HG02973 (cell line): ENCODE measurements around the gene NSFL1C.
"Not testable (repeated sequence)": the region's sequence is repeated elsewhere in the genome, so short reads cannot be mapped to it uniquely, and the experiment has no call there.

Experiments used
- ATAC-seq: cut with Tn5 transposase; IDR thresholded peaks from one replicate; pipeline ENCODE4 v1.9.1; 2021; ENCODE audit warnings: moderate library complexity; ENCODE audit not compliant: unreplicated experiment

Gene NSFL1C

DNA sequence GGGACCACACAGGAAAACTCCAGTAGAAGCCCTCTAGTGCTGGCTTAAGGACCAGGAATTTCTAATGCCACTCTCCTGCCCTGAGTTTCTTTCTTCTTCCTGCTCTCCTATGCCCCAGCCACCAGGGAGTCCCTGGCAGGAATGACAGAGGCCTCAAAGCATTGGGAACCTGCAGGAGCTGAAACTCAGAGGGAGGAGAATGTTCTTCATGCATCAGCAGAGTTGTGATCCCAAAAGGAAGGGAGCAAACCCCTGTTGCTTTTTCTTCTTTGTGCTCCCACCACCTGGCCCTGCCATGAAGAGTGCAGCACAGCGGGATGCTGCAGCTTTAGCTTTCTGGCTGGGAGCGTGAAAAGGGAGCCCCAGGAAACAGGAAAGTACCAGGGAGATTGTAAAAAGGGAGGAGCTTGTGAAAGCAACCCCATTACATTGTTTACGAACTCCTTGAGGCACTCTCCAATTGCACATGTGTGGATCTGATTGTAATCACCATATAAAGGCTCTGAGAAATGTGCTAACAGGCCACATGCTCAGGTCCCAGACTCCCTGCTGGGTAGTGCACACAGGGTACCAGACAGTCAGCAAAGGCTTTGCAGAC lies 39.1 kb downstream of the NSFL1C start:
- ATAC-seq, result no peak

DNA sequence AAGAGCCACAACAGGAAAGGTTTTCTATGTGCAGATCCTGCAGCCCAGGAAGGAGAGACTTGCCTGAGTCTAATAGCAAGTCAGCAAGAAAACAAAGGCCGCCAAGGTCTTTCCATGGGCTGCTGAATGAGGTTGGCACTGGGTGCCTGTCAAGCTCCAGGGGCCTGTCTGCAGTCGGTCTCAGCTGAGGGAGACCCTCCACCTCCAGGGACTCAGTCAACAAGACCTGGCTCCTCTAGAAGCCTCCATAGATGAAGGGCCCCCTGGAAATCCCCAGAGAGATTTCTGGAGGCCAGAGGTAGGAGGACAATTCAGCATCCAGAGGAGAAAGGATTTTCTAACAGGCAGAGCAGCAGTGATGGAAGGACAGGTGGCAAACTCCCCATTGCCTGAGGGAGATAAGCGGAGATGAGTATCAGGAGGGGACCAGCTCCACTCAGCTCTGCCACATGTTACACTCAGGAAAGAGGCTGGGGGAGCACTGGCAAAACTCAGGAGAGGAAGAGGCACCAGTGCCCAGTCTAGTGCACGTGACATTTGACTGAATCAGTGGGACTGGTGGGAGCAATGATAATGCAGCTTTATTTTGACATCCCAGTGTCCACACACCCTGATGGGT lies 40.3 kb downstream of the NSFL1C start:
- no peak for ATAC-seq

DNA sequence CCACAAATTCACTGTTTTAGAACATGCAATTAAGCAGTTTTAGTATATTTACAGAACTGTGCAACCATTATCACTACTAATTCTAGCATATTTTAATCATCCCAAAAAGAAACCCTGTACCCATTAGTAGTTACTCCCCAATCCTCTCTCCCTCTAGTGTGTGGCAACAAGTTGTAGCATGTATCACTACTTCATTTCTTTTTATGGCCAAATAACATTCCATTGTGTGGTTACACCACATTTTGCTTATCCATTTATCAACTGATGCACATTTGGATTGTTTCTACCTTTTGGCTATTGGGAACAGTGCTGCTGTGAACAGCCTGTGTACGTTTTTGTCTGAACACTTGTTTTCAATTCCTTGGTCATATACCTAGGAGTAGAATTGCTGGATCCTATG lies 42.3 kb downstream of the NSFL1C start:
- ATAC-seq, result no peak

DNA sequence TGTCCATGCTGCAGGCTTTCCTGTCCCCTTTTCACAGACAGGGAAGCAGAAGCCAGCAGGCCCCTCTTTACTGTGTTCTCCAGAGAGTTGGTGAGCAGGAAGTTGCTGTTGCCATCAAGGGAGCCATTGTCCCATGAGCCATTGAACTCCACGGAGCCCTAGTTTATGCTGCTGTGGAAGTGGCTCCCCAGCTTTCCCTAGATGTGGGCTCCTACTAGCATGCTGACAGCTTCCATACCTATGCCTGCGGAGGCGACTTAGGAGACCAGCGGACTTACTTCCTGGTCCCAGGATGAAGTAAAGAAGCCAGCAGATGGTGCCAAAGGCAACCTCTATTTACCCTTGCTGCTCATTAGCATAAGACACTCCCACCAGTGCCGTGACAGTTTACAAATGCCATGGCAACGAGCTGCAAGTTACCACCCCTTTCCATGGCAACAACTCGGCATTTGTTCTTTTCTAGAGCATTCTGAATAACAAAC lies 43.0 kb downstream of the NSFL1C start:
- no peak for ATAC-seq

DNA sequence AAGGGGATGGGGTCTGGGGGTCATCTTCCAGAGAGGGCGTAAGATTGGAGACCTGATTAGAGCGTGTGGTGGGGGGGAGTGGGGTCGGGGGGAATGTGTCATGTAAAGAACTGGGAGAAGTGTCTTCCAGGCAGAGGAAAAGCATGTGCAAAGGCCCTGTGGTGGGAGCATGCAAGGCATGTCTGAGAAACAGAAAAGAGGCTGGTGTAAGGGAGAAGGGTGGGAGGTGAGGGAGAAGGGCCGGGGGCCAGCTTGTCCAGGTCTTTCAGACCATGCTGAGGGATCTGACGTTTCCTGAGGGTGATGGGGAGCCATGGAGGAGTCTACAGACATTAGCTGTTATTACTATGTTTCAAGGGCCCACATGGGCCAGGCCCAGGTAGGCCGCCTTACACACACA lies 43.4 kb downstream of the NSFL1C start:
- no peak for ATAC-seq

DNA sequence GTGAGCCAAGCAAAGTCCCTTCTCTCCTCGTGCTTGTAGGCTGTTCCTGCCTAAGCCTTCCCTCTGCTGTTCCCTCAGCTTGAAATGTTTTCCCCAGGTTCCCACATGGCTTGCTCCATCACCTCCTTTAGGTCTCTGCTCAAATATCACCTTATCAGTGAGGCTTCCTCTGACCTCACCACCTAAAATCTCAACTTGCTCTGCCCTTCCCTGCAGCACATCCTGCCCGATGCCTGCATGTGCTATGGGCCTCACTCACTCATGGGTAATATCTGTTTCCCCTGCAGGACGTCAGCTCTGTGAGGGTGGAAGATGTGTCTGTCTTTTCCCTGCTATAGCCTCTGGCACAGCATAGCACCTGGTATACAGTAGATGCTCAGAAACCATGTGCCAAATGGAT lies 43.9 kb downstream of the NSFL1C start:
- ATAC-seq, result no peak

DNA sequence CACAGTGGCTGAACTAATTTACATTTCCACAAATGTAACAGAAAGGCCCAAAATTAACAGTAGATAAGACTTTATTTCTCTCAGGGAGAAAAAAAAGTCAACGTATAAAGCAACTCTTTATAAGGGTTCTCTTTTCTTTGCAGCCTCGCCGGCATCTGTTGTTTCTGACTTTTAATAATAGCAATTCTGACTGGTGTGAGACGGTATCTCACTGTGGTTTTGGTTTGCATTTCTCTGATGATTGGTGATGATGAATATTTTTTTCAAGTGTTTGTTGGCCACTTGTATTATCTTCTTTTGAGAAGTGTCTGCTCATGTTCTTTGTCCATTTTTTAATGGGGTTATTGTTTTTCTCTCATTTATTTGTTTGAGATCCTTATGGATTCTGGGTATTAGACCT lies 46.6 kb downstream of the NSFL1C start:
- no peak for ATAC-seq

DNA sequence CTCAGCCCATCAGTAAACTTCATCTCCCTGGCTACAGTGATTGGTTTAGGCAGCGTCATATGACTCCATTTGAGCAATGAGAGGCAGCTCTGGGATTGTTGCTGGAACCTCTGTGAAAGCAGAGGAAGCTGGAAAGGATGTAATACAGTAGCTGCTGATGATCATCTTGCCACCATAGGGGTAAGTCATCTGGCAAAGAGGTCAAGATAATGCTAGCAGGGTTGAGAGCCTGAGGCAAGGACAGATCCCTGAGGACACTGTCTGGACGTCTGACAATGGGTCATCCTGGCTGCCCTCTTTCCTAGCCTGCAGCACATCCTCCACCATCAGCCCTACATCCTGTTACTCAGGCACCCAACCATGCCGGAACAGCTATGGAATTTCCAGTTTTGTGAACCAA lies 48.3 kb downstream of the NSFL1C start:
- no peak for ATAC-seq

DNA sequence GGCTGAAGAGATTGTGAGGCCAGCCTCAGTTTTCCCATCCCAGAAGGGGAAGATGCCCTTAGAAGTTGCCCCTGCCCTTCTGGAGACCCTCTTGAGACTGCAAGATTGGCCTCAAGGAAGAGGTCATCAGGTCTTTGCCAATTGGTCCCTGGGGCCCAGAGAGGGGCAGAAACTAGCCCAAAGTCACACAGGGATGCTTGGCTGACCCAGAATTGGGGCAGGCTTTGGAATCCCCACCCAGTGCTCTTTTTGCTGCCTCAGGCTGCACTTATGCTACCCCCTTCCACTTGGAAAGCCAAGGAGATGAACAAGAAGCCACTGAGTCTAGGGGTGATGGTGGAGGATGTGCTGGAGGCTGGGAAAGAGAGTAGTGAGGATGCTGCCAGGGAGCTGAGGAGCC lies 48.9 kb downstream of the NSFL1C start:
- ATAC-seq, result no peak

DNA sequence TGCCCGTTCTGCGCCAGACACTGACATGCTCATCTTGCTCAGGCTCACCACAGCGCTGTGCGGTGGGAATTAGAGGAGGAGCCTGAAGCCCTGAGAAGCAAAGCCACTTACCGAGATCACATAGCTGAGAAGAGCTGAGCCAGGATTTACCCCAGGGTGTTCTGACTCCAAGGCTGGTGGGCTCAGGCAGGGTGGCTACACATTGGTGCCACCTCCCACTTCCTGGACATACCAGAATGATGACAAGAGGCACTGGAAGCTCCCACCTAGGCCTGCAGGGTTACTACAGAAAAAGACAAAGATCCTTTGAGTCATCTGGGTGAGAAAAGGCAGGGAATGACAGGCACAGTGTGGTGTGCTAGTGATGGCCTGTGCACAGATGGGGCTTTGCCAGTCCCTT lies 49.4 kb downstream of the NSFL1C start:
- no peak for ATAC-seq

DNA sequence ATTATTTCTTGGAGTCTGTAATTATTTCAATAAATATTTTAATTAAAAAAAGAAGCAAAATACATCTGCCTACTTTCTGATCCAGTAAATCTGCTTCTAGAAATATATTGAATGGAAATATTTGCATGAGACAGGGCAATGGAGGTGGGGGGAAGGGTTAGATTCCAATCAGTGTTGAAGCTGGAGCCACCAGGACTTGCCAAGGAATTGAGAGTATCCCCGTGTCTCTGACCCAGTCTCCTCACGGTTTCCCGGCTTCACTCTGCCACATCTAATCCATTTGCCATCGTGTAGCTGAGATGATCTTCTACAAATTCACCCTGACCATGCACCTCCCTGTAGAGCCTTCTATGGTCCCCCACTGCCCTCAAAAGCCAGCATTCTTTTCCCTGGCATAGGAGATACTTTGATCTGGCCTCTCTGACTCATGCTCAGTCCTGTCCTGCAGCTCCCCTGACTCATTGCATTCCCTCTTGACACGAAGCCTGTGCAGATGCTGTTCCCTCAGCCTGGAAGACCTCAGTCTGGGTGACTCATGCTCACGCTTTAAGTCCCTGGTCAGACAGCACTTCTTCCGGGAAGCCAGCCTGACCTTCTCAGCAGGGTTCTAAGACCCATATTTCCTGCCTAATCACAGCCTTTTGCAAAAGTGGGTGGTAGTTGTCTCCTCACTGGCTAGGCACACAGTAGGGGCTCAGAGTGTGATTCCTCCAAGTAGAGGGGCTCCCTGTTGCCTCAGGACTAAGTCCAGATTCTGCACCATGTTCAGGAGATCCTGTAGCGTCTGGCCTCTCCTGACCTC lies 50.8 kb downstream of the NSFL1C start:
- ATAC-seq, result no peak

DNA sequence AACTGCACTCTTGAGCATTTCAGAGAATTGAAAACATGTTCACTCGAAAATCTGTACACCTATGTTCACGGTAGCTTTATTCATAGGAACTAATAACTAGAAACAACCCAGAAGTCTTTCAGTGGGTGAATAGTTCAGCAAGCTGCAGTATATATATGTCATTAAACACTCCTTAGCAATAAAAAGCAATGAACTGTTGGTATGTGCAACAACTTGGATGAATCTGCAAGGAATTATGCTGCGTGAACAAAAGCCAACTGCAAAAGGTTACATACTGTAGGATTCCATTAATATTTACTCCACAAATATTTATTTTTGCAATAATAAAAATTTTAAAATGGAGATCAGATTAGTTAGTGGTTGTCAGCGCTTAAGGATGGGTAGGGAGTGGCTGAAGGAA lies 51.7 kb downstream of the NSFL1C start:
- ATAC-seq, result no peak

DNA sequence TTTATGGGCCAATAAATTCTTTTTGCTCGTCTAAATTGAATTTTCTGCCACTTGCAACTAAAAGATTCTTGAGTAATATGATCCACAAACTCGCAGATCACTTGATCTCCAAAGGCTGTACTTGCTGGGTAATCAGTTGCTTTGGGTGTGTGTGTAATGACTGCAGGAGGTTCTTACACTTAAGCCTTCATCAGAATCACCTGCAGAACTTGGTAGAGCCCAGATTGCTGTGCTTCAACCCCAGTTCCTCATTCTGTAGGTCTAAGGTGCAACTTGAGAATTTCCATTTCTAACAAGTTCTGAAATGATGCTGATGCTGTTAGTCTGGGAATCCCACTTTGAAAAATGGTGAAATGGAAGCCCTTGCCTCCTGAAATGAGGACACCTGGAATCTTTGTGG lies 60.8 kb downstream of the NSFL1C start:
- ATAC-seq, result no peak

DNA sequence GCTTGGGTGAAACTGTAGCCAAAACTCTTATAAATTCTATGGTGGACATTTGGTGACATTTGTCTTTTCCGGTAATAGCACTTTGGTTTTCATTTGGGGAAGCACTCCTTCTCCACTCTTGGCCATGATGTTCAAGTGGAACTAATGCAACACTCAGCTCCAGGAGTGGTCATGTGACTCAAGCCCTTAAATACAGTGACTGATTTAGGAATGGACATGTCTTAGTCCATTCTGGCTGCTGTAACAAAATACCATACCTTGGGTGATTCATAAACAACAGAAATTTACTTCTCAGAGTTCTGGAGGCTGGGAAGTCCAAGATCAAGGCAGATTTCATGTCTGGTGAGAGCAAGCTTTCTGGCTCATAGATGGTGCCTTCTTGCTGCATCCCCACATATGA lies 63.0 kb downstream of the NSFL1C start:
- no peak for ATAC-seq

DNA sequence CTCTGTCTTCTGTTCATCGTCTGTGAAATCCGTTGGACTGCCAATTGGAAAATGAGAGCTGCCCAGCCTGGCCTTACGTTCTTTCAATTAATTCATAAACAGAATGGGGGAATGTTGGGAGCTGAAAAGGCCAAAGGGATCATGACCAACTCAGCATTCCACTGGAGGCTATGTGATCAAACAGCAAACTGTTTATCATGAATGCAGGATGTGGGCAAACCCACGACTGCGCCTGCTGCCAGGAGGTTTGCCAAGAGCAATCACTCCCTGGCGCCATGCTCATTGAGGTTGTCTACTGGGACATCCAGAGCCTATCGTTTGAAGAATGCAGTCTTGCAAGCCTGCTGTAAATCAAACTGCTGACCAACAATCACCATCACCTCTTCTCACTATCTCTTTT lies 64.5 kb downstream of the NSFL1C start:
- ATAC-seq, result no peak

DNA sequence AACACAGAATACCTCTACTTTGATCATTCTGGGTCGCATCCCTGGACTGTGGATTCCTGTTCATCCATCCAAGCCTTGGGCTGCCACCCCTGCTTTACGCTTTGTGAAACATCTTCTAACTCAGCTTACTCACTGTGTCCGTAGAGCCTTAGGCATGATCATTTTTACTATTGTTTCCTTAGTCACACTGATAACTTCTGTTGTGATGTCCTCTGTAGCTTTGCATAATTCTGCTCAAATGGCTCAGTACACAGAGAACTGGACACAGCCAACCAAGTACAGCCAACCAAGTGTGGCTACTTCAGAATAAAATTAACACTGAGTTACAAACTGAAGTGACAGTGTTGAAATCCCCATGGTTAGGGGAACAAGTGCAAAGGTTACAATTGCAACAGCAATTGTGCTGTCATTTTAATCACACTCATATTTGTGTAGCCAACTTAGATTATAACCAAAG lies 65.2 kb downstream of the NSFL1C start:
- no peak for ATAC-seq

DNA sequence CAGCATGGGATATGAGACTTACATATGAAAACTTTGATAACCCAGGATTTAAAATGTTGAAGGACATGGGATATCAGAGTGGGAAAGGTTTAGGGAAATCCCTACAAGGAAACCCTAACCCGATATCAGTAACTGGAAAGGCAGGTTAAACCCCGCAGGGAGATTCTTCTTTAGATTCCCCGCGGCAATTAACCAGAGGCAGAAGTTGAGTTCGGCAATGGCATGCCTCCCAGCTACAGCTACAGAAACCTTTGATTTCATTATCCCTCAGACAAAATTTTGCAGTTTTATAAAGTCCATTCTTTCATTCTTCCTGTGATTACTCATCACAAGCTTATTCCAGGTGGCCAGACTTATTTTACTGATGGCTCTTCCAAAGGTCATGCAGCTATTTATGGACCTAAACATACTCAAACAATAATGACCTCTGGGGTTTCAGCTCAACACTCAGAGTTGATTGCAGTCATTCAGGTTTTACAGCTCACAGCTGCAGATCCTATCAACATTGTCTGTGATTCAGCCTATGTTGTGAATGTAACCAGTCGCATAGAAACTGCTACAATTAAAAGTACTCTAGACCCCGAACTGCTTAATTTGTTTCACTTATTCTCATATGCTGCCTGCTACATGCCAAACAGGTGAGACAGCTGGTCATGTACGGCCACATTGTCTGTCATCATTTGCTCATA lies 66.8 kb downstream of the NSFL1C start:
- ATAC-seq, result not testable (repeated sequence)

DNA sequence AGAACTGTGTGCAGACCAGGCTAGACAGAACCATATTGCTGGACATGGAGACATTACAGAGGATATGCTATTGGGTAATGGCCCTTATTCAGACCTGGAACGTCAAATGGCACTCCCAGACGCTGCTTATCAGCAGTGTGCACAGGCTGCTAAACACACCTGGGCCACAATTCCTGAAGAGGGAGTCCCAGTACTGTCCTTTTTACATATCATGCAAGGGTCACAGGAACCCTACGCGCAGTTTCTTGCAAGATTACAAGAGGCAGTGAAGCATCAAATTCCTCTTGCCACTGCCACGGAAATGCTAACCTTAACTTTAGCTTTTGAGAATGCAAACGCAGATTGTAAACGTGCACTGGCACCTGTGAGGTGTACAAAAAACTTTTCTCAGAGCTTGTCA lies 68.5 kb downstream of the NSFL1C start:
- not testable (repeated sequence) for ATAC-seq

DNA sequence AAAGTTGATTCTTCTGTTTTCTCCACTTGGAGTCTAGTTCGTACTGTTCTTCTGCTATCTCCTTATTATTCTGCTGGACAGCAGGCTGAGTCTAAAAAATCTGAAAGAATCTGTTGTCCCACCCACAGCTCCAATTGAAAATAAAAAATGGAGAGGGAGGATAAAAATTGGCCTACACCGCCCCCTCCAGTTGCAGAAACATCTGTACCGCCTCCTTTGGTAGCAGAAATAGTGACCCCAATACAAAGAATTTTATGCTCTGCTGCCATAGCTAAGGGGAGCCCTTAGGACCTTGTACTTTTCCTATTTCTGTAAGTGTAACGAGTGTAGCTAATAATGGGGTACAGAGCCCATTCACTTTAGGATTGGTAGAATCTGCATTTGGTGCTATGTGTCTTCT lies 68.9 kb downstream of the NSFL1C start:
- ATAC-seq, result no peak

DNA sequence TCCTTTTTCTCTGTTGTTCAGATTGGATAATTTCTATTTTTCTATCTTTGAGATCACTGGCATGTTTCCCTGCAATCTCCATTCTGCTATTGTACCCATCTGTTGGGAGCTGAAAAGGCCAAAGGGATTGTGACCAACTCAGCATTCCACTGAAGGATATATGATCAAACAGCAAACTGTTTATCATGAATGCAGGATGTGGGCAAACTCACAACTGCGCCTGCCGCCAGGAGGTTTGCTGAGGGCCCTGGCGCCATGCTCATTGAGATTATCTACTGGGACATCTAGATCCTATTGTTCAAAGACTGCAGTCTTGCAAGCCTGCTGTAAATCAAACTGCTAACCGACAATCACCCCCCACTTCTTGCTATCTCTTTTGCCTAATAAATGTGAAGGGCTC lies 69.9 kb downstream of the NSFL1C start:
- no peak for ATAC-seq

DNA sequence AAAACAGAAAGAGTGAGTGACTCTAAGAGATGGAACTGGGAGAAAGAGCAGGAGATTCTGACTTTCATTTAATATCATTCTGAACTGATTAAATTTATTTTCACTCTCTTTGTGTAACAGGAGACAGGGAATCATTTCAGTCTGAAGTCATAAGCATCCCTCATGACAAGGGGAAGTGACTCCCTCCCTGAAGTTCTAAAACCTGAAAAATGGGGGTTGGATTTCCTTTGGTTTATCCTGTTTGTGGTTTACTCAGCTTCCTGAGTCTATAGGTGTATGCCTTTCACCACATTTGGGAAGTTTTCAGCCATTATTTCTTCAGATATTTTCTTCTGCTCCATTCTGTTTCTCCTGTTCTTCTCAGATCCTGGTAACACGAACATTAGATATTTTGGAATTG lies 70.4 kb downstream of the NSFL1C start:
- ATAC-seq, result no peak

DNA sequence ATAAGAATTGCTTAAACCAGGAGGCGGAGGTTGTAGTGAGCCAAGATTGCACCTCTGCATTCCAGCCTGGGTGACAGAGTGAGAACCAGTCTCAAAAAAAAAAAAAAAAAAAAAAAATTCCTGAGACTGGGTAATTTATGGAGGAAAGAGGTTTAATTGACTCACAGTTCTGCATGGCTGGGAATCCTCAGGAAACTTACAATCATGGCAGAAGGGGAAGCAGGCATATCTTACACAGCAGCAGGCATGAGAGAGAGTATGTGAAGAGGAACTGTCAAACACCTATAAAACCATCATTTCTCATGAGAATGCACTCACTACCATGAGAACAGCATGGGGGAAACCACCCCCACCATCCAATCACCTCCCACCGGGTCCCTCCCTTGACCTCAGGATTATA lies 72.0 kb downstream of the NSFL1C start:
- ATAC-seq, result no peak
